HG02678 (cell line): Measurements from ENCODE around the gene FAM118A.
"Not testable (repeated sequence)": the region's sequence is repeated elsewhere in the genome, so short reads cannot be mapped to it uniquely, and the experiment has no call there.

Experiments
- ATAC-seq: cut with Tn5 transposase; IDR thresholded peaks from one replicate; pipeline ENCODE4 v1.9.1; 2021; ENCODE audit warnings: mild to moderate bottlenecking, moderate library complexity; ENCODE audit not compliant: unreplicated experiment

FAM118A gene

GRCh38 chr22:45329530-45329936, 19.8 kb downstream of the FAM118A start:
- ATAC-seq, result no peak

- no peak for ATAC-seq
Measured at GRCh38 chr22:45330548-45330947, 20.8 kb downstream of the FAM118A start.

- ATAC-seq, result no peak
Measured at GRCh38 chr22:45331486-45331885, 21.8 kb downstream of the FAM118A start.

GRCh38 chr22:45332001-45332400, 22.3 kb downstream of the FAM118A start:
- no peak for ATAC-seq

- ATAC-seq, result no peak
Measured at GRCh38 chr22:45334068-45334467, 24.3 kb downstream of the FAM118A start.

- no peak for ATAC-seq
Measured at GRCh38 chr22:45334528-45334927, 24.8 kb downstream of the FAM118A start.

- no peak for ATAC-seq
Measured at GRCh38 chr22:45335021-45335818, 25.5 kb downstream of the FAM118A start.

- no peak for ATAC-seq
Measured at GRCh38 chr22:45335854-45336522, 26.3 kb downstream of the FAM118A start.

GRCh38 chr22:45336971-45337431, 27.3 kb downstream of the FAM118A start:
- ATAC-seq, result no peak

- no peak for ATAC-seq
Measured at GRCh38 chr22:45337536-45337935, 27.8 kb downstream of the FAM118A start.

- ATAC-seq, result no peak
Measured at GRCh38 chr22:45338795-45339194, 29.1 kb downstream of the FAM118A start.

GRCh38 chr22:45340323-45340722, 30.6 kb downstream of the FAM118A start:
- ATAC-seq, result no peak

- ATAC-seq, result no peak
Measured at GRCh38 chr22:45341498-45341897, 31.8 kb downstream of the FAM118A start.

- no peak for ATAC-seq
Measured at GRCh38 chr22:45343143-45343542, 33.4 kb downstream of the FAM118A start.

- ATAC-seq, result no peak
Measured at GRCh38 chr22:45344334-45344733, 34.6 kb downstream of the FAM118A start.

- ATAC-seq, result no peak
Measured at GRCh38 chr22:45349916-45350315, 40.2 kb downstream of the FAM118A start.

- no peak for ATAC-seq
Measured at GRCh38 chr22:45351956-45352355, 42.2 kb downstream of the FAM118A start.

GRCh38 chr22:45352757-45353156, 43.0 kb downstream of the FAM118A start:
- not testable (repeated sequence) for ATAC-seq

GRCh38 chr22:45353786-45354185, 44.1 kb downstream of the FAM118A start:
- no peak for ATAC-seq

- no peak for ATAC-seq
Measured at GRCh38 chr22:45357490-45357889, 47.8 kb downstream of the FAM118A start.

- no peak for ATAC-seq
Measured at GRCh38 chr22:45358127-45358526, 48.4 kb downstream of the FAM118A start.

- no peak for ATAC-seq
Measured at GRCh38 chr22:45359627-45360026, 49.9 kb downstream of the FAM118A start.
